ENCODE data around the gene COL6A2.

DNA sequence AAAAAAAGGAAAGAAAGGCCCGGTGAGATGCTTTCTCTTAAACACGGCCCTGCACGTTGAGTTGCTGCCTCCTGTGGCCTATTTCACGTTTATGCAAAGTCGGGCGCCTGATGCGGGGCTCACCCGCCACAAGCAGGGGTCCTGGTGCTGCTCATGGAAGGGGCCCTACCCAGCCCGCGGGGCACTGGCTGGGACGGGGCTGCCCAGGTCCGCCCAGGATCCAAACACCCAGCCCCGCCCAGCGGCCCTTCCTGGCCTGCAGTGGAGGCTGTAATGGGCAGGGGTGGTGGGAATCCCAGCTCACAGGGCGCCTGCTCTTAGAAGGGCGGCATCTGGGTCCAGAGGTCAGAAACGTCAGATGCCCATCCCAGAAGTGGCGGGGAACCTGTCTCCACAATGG is 1.6 kb downstream of the COL6A2 start:
- no peak for TF ChIP-seq CTCF (IDR thresholded peaks at IDR 0.05)
- TF ChIP-seq POLR2A (IDR thresholded peaks at IDR 0.05), result no peak
